Measurements from ENCODE around the gene NFIB. TPM values are rescaled to one million over a fixed set of nuclear protein-coding genes. Genes with fewer than 3 reads are reported as not detected.
A peak's percentile ranks its signal among the peaks of the same experiment; 100 is the strongest.

The NFIB gene
- total and polyA plus RNA-seq, 2 of the 13 experiments (the other 11 are each of a cell fraction or from before 2014, with no cell fraction given): 0.98 to 4.6 TPM

GRCh38 chr9:14238518-14238917 is 75.4 kb downstream of the NFIB start:
- Histone ChIP-seq H2AFZ (ENCODE audit: low read length) (no peak overlapping the region), H3K27me3 (ENCODE audit: control insufficient read depth in 1 of 2, insufficient read depth in 2 of 2, low read length in 2 of 2) (no peaks in the 10 kb centered on the region), H3K4me2 (ENCODE audit: low read depth, low read length) (no peak overlapping the region), H3K4me3 (replicated peaks in 1 of 3; ENCODE audit: insufficient read depth in 1 of 3, low read depth in 2 of 3, low read length in 3 of 3) (no peak overlapping the region), H4K20me1 (ENCODE audit: insufficient read depth, low read length) (no peaks in the 10 kb centered on the region), H3K4me1 (ENCODE audit: insufficient read depth, low read length) (peaks cover 13% of the 10 kb centered on the region), H3K9me3 (ENCODE audit: low read length) (no peaks in the 10 kb centered on the region), H3K27ac (ENCODE audit: extremely low read length, insufficient read depth, low read length) (no peak overlapping the region), H3K79me2 (ENCODE audit: insufficient read depth, low read length) (no peaks in the 10 kb centered on the region), H3K9ac (ENCODE audit: insufficient read depth, low read depth, low read length) (no peak overlapping the region), H3K36me3 (replicated peaks in 1 of 2; ENCODE audit: control insufficient read depth in 1 of 2, insufficient read depth in 2 of 2, low read length in 2 of 2) (no peaks in the 10 kb centered on the region)
- ATAC-seq: peak; percentile 78
- BruUV-seq (replicated peaks): no TSS peak
- WGBS (ENCODE audit: low lambda C conversion rate): 24% methylated on average over 4 of the region's 4 CpGs
- FAIRE-seq: no peak
- in situ Hi-C loops (cut with HindIII; ENCODE audit: extremely low pct_ligation_motif_present, low pct_unique_long_range_greater_than_20kb): loop anchor here (10.0 kb wide), 1 partner anchor 56 kb away; no protein-coding TSS in a partner anchor
- POLR2A ChIA-PET: no interaction called here
- CTCF ChIA-PET (ENCODE audit: low intra/inter-chr PET ratio, low total read pairs): no interaction called here
- TF ChIP-seq ZNF800 (CRISPR knock-in tag; IDR thresholded peaks at IDR 0.05) (no peak), FOSL2 (CRISPR knock-in tag; IDR thresholded peaks at IDR 0.05) (peak; percentile 83), TEAD3 (CRISPR knock-in tag; optimal IDR thresholded peaks at IDR 0.05; ENCODE audit: borderline replicate concordance) (peak; percentile 18)
- intact Hi-C loops (cut with micrococcal nuclease; ENCODE audit: unreplicated experiment): no loop called here
- peak; percentile 40 for DNase-seq (ENCODE audit: low spot score)

DNA sequence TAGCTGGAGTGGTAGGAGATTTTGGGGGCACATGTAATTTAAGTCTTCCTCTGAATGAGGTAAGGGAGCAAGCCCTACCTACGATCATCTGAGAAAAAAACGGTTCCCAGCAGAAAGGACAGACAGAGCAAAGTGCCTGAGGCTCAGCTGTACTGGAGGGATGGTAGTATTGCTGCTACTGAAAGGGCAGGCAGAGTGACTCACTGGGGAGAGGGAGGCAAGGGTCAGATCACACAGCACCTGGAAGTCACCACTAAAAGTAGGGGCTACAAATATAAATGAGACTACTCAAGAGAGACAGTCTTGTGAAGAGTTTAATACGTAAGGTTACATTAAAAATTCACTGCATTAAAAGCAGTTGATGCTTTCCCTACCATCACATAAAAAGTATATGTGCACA is 75.9 kb downstream of the NFIB start:
- H3K4me2 ChIP-seq (ENCODE audit: low read depth, low read length): no peak overlapping the region
- 36% methylated on average over 3 of the region's 3 CpGs for WGBS (ENCODE audit: low lambda C conversion rate)
- BruUV-seq (replicated peaks): no TSS peak
- H3K4me3 ChIP-seq (replicated peaks in 1 of 3; ENCODE audit: insufficient read depth in 1 of 3, low read depth in 2 of 3, low read length in 3 of 3): no peak overlapping the region
- H3K4me1 ChIP-seq (ENCODE audit: insufficient read depth, low read length): peaks cover 13% of the 10 kb centered on the region
- DNase-seq (ENCODE audit: low spot score) (peak; percentile 7), ATAC-seq (peak; percentile 80), FAIRE-seq (no peak)
- no peaks in the 10 kb centered on the region for H3K36me3 ChIP-seq (replicated peaks in 1 of 2; ENCODE audit: control insufficient read depth in 1 of 2, insufficient read depth in 2 of 2, low read length in 2 of 2)
- no peak overlapping the region for H2AFZ ChIP-seq (ENCODE audit: low read length)
- no peak overlapping the region for H3K9ac ChIP-seq (ENCODE audit: insufficient read depth, low read depth, low read length)
- H3K27me3 ChIP-seq (ENCODE audit: control insufficient read depth in 1 of 2, insufficient read depth in 2 of 2, low read length in 2 of 2): no peaks in the 10 kb centered on the region
- ChIA-PET POLR2A (no interaction called here), CTCF (ENCODE audit: low intra/inter-chr PET ratio, low total read pairs) (no interaction called here)
- intact Hi-C loops (cut with micrococcal nuclease; ENCODE audit: unreplicated experiment) (no loop called here), in situ Hi-C loops (cut with HindIII; ENCODE audit: extremely low pct_ligation_motif_present, low pct_unique_long_range_greater_than_20kb) (loop anchor here (10.0 kb wide), 1 partner anchor 57 kb away; no protein-coding TSS in a partner anchor)
- H3K9me3 ChIP-seq (ENCODE audit: low read length): no peaks in the 10 kb centered on the region
- H3K79me2 ChIP-seq (ENCODE audit: insufficient read depth, low read length): no peaks in the 10 kb centered on the region
- H4K20me1 ChIP-seq (ENCODE audit: insufficient read depth, low read length): no peaks in the 10 kb centered on the region
- H3K27ac ChIP-seq (ENCODE audit: extremely low read length, insufficient read depth, low read length): no peak overlapping the region
- TF ChIP-seq CCDC6 (CRISPR knock-in tag; IDR thresholded peaks at IDR 0.05): no peak
- no peak for TF ChIP-seq SOX5 (CRISPR knock-in tag; IDR thresholded peaks at IDR 0.05; ENCODE audit: borderline replicate concordance)
- no peak for TF ChIP-seq ZNF569 (CRISPR knock-in tag; IDR thresholded peaks at IDR 0.05; ENCODE audit: borderline replicate concordance)
- TF ChIP-seq SNRNP70 (IDR thresholded peaks at IDR 0.05; ENCODE audit: low read depth, low read length): no peak
- TF ChIP-seq ZNF777 (CRISPR knock-in tag; IDR thresholded peaks at IDR 0.05): no peak
- no peak for TF ChIP-seq ZNF3 (CRISPR knock-in tag; IDR thresholded peaks at IDR 0.05)
- no peak for TF ChIP-seq ZFX (CRISPR knock-in tag; IDR thresholded peaks at IDR 0.05; ENCODE audit: low read depth)
- TF ChIP-seq ZIK1 (CRISPR knock-in tag; IDR thresholded peaks at IDR 0.05; ENCODE audit: borderline replicate concordance, low read depth): no peak
- TF ChIP-seq, protein P1, sequence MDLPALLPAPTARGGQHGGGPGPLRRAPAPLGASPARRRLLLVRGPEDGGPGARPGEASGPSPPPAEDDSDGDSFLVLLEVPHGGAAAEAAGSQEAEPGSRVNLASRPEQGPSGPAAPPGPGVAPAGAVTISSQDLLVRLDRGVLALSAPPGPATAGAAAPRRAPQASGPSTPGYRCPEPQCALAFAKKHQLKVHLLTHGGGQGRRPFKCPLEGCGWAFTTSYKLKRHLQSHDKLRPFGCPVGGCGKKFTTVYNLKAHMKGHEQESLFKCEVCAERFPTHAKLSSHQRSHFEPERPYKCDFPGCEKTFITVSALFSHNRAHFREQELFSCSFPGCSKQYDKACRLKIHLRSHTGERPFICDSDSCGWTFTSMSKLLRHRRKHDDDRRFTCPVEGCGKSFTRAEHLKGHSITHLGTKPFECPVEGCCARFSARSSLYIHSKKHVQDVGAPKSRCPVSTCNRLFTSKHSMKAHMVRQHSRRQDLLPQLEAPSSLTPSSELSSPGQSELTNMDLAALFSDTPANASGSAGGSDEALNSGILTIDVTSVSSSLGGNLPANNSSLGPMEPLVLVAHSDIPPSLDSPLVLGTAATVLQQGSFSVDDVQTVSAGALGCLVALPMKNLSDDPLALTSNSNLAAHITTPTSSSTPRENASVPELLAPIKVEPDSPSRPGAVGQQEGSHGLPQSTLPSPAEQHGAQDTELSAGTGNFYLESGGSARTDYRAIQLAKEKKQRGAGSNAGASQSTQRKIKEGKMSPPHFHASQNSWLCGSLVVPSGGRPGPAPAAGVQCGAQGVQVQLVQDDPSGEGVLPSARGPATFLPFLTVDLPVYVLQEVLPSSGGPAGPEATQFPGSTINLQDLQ (CRISPR knock-in tag; IDR thresholded peaks at IDR 0.05): no peak
- no peak for TF ChIP-seq ZNF251 (CRISPR knock-in tag; IDR thresholded peaks at IDR 0.05)
- no peak for TF ChIP-seq ZFP90 (CRISPR knock-in tag; IDR thresholded peaks at IDR 0.05; ENCODE audit: borderline replicate concordance)
- TF ChIP-seq ZNF331 (CRISPR knock-in tag; IDR thresholded peaks at IDR 0.05): no peak
- no peak for TF ChIP-seq ZNF614 (CRISPR knock-in tag; IDR thresholded peaks at IDR 0.05; ENCODE audit: borderline replicate concordance)
- TF ChIP-seq TCF7 (IDR thresholded peaks at IDR 0.05; ENCODE audit: low read depth): no peak

All from HepG2 (cell line).